Cardiac muscle cell (in vitro differentiated cells and primary cell): ENCODE measurements around the gene IAH1. TPM values are rescaled to one million over a fixed set of nuclear protein-coding genes. Genes with fewer than 3 reads are reported as not detected.
A peak's percentile ranks its signal among the peaks of the same experiment; 100 is the strongest.
"Not testable (repeated sequence)": the region's sequence is repeated elsewhere in the genome, so short reads cannot be mapped to it uniquely, and the experiment has no call there.

ENCODE experiments used
- DNase-seq, 2 donors: peaks; one replicate each; pipeline versions ENCODE4 v3.0.0 to v3.0.0-alpha.2; 2010 to 2017; ENCODE audit warnings: low read depth in 1 of 2, low spot score in 1 of 2
- H3K27ac ChIP-seq: fragments of 200-600 bp; sonication (generic); 2 replicates; pipeline ENCODE4 v1.5.1; 2016
- H3K27me3 ChIP-seq: fragments of 200-600 bp; sonication (generic); 2 replicates; pipeline ENCODE4 v1.6.0; 2016; ENCODE audit warnings: control low read depth
- H3K36me3 ChIP-seq: fragments of 200-600 bp; sonication (generic); 2 replicates; pipeline ENCODE4 v1.5.1; 2016; ENCODE audit warnings: control low read depth
- H3K4me1 ChIP-seq: fragments of 200-600 bp; sonication (generic); 2 replicates; pipeline ENCODE4 v1.8.1; 2017; ENCODE audit warnings: low read depth, mild to moderate bottlenecking, mixed run types
- H3K4me3 ChIP-seq: fragments of 200-600 bp; sonication (generic); 2 replicates; pipeline ENCODE4 v1.5.1; 2016; ENCODE audit warnings: mild to moderate bottlenecking
- H3K9me3 ChIP-seq: fragments of 200-600 bp; sonication (generic); 2 replicates; pipeline ENCODE4 v1.5.1; 2017; ENCODE audit warnings: low read depth, mild to moderate bottlenecking, control low read depth
- CTCF ChIP-seq: IDR thresholded peaks from 2 replicates; pipeline ENCODE4 v1.5.1; 2012; ENCODE audit warnings: low read depth, mild to moderate bottlenecking, low read length
- polyA plus RNA-seq: library from polyadenylated mRNA; unstranded; fragments of >200 nt; fragmentation: Nextera tagmentation; extraction: Ambion mirVana; gene quantifications from 2 replicates; pipeline ENCODE4 v1.2.1, GENCODE V29; 2016
- total RNA-seq: library from RNA; depleted of rRNA; stranded (reverse); fragments of >200 nt; gene quantifications from 2 replicates; pipeline ENCODE4 v1.2.3, GENCODE V29; 2016

IAH1 gene
- total and polyA plus RNA-seq, 2 experiments from 2014 or later = 45.4 to 56.6 TPM

- Histone ChIP-seq H3K27me3 (no peaks in the 10 kb centered on the region), H3K4me1 (no peaks in the 10 kb centered on the region), H3K9me3 (no peaks in the 10 kb centered on the region), H3K4me3 (no peak overlapping the region), H3K36me3 (peaks cover 60% of the 10 kb centered on the region), H3K27ac (no peak overlapping the region)
- TF ChIP-seq CTCF = no peak
- no peak for DNase-seq
Measured at GRCh38 chr2:9494081-9494480, 19.7 kb downstream of the IAH1 start.

- no peak for DNase-seq
- Histone ChIP-seq H3K36me3 (peaks cover 46% of the 10 kb centered on the region), H3K9me3 (no peaks in the 10 kb centered on the region), H3K27ac (no peak overlapping the region), H3K4me1 (no peaks in the 10 kb centered on the region), H3K27me3 (no peaks in the 10 kb centered on the region), H3K4me3 (no peak overlapping the region)
- no peak for TF ChIP-seq CTCF
Measured at GRCh38 chr2:9497017-9497416, 22.7 kb downstream of the IAH1 start.

- no peak for DNase-seq
- no peak for TF ChIP-seq CTCF
Measured at GRCh38 chr2:9498210-9498609, 23.9 kb downstream of the IAH1 start.

GRCh38 chr2:9508931-9509330 lies 34.6 kb downstream of the IAH1 start:
- Histone ChIP-seq H3K4me3 (no peak overlapping the region), H3K9me3 (no peaks in the 10 kb centered on the region), H3K4me1 (peaks cover 16% of the 10 kb centered on the region), H3K27me3 (no peaks in the 10 kb centered on the region), H3K27ac (peak overlapping the region; percentile 94), H3K36me3 (peaks cover 9% of the 10 kb centered on the region)
- DNase-seq = peak in 1 of 2 donors; percentile 48
- no peak for TF ChIP-seq CTCF

More at GRCh38 chr2:9498210-9498609, 23.9 kb downstream of the IAH1 start:
- H3K27me3 ChIP-seq = no peaks in the 10 kb centered on the region
- H3K4me3 ChIP-seq = no peak overlapping the region
- H3K4me1 ChIP-seq = no peaks in the 10 kb centered on the region
- no peak overlapping the region for H3K27ac ChIP-seq
- no peaks in the 10 kb centered on the region for H3K9me3 ChIP-seq
- peaks cover 41% of the 10 kb centered on the region for H3K36me3 ChIP-seq

- H3K27me3 ChIP-seq, H3K36me3 ChIP-seq, H3K27ac ChIP-seq, DNase-seq, H3K9me3 ChIP-seq, H3K4me1 ChIP-seq, H3K4me3 ChIP-seq: not testable (repeated sequence)
Measured at GRCh38 chr2:9513946-9514345, 39.6 kb downstream of the IAH1 start.

GRCh38 chr2:9517118-9517782 lies 42.9 kb downstream of the IAH1 start:
- Histone ChIP-seq H3K4me3 (no peak overlapping the region), H3K4me1 (no peaks in the 10 kb centered on the region), H3K9me3 (no peaks in the 10 kb centered on the region), H3K27me3 (no peaks in the 10 kb centered on the region), H3K36me3 (peaks cover 20% of the 10 kb centered on the region), H3K27ac (no peak overlapping the region)
- TF ChIP-seq CTCF = no peak
- DNase-seq = no peak
